GM15510 (cell line): ENCODE measurements around the gene CBS.
"Not testable (repeated sequence)": the region's sequence is repeated elsewhere in the genome, so short reads cannot be mapped to it uniquely, and the experiment has no call there.

ENCODE experiments used
- POLR2A ChIP-seq: IDR thresholded peaks from 3 replicates; pipeline ENCODE4 v1.6.1; 2011; ENCODE audit warnings: borderline replicate concordance; ENCODE audit not compliant: insufficient read length; ENCODE audit errors: extremely low read depth

CBS gene

GRCh38 chr21:43075170-43076022 is at the start of gene CBS:
CBS (minus strand) TSS chr21:43075835; CDS start chr21:43072193, 3,642 bp downstream.
- TF ChIP-seq POLR2A, result not testable (repeated sequence)

GRCh38 chr21:43106965-43107793 is 31.5 kb upstream of the CBS start, which contains the start of gene U2AF1:
U2AF1 (minus strand) TSS chr21:43107570; CDS start chr21:43107494, 76 bp downstream.
- TF ChIP-seq POLR2A, result not testable (repeated sequence)

- no peak for TF ChIP-seq POLR2A
Observed at GRCh38 chr21:43034826-43035225, 40.8 kb downstream of the CBS start.

GRCh38 chr21:43034101-43034500 is 41.5 kb downstream of the CBS start:
- no peak for TF ChIP-seq POLR2A

GRCh38 chr21:43031121-43031619 is 44.5 kb downstream of the CBS start:
- TF ChIP-seq POLR2A, result no peak

- TF ChIP-seq POLR2A, result no peak
Observed at GRCh38 chr21:43029785-43030184, 45.9 kb downstream of the CBS start.

- no peak for TF ChIP-seq POLR2A
Observed at GRCh38 chr21:43027846-43028731, 47.5 kb downstream of the CBS start.

- no peak for TF ChIP-seq POLR2A
Observed at GRCh38 chr21:43025636-43026180, 49.9 kb downstream of the CBS start.

GRCh38 chr21:43024439-43025136 is 51.0 kb downstream of the CBS start:
- TF ChIP-seq POLR2A, result no peak

GRCh38 chr21:43023175-43023574 is 52.5 kb downstream of the CBS start:
- no peak for TF ChIP-seq POLR2A

GRCh38 chr21:43021756-43022600 is 53.7 kb downstream of the CBS start:
- no peak for TF ChIP-seq POLR2A

GRCh38 chr21:43021191-43021590 is 54.4 kb downstream of the CBS start:
- no peak for TF ChIP-seq POLR2A
